M059J (cell line): ENCODE results near the gene UNC13A. TPM values are rescaled to one million over a fixed set of nuclear protein-coding genes. Genes with fewer than 3 reads are reported as not detected.

Experiments
- DNase-seq: peaks from one replicate; pipeline ENCODE4 v3.0.0-alpha.2; 2012; ENCODE audit warnings: low read depth
- total RNA-seq: library from RNA; depleted of rRNA; stranded (reverse); fragments of >200 nt; shearing (Covaris generic); gene quantifications from 2 replicates; pipeline ENCODE4 v1.2.3, GENCODE V29; 2014

Gene UNC13A
- total RNA-seq, 1 experiment from 2014 or later, result 0.05 TPM

GRCh38 chr19:17706750-17707181 is 18.6 kb upstream of the UNC13A start:
- peak; percentile 31 for DNase-seq

- no peak for DNase-seq
Measured at GRCh38 chr19:17703824-17704463, 15.8 kb upstream of the UNC13A start.

- no peak for DNase-seq
Measured at GRCh38 chr19:17695198-17695597, 7.0 kb upstream of the UNC13A start.

- no peak for DNase-seq
Measured at GRCh38 chr19:17692566-17692965, 4.4 kb upstream of the UNC13A start.

GRCh38 chr19:17688853-17689595 is 870 bp upstream of the UNC13A start:
- DNase-seq, result no peak

GRCh38 chr19:17687141-17687856 is 855 bp downstream of the UNC13A start:
- DNase-seq, result no peak

- no peak for DNase-seq
Measured at GRCh38 chr19:17686592-17687024, 1.5 kb downstream of the UNC13A start.

GRCh38 chr19:17686023-17686521 is 2.1 kb downstream of the UNC13A start:
- DNase-seq, result no peak

- no peak for DNase-seq
Measured at GRCh38 chr19:17685451-17686022, 2.6 kb downstream of the UNC13A start.

GRCh38 chr19:17684256-17684655 is 3.9 kb downstream of the UNC13A start:
- DNase-seq, result no peak

GRCh38 chr19:17683078-17683477 is 5.1 kb downstream of the UNC13A start:
- DNase-seq, result no peak

- no peak for DNase-seq
Measured at GRCh38 chr19:17682273-17682672, 5.9 kb downstream of the UNC13A start.

GRCh38 chr19:17681505-17682125 is 6.5 kb downstream of the UNC13A start:
- DNase-seq, result no peak

- peak; percentile 59 for DNase-seq
Measured at GRCh38 chr19:17680230-17680722, 7.9 kb downstream of the UNC13A start.

GRCh38 chr19:17679526-17680229 is 8.5 kb downstream of the UNC13A start:
- DNase-seq, result no peak

- DNase-seq, result no peak
Measured at GRCh38 chr19:17678836-17679235, 9.3 kb downstream of the UNC13A start.

GRCh38 chr19:17677002-17677401 is 11.2 kb downstream of the UNC13A start:
- DNase-seq, result peak; percentile 13

- DNase-seq, result no peak
Measured at GRCh38 chr19:17676295-17676694, 11.9 kb downstream of the UNC13A start.

- peak; percentile 30 for DNase-seq
Measured at GRCh38 chr19:17673937-17674799, 14.0 kb downstream of the UNC13A start.

GRCh38 chr19:17671906-17672305 is 16.2 kb downstream of the UNC13A start:
- DNase-seq, result peak; percentile 59
